Tibial nerve (tissue), 4 donors: ENCODE results near the gene FRAS1. TPM values are rescaled to one million over a fixed set of nuclear protein-coding genes. Genes with fewer than 3 reads are reported as not detected.

ENCODE experiments used
- DNase-seq, 2 donors: peaks; one replicate each; pipeline ENCODE4 v3.0.0-alpha.2; 2019; ENCODE audit warnings: low spot score in 2 of 2
- H3K27ac ChIP-seq, 4 donors: fragments of 200-600 bp; sonication (generic) in 3 of 4; one replicate each; pipeline ENCODE4 v1.5.1; 2017 to 2019; ENCODE audit warnings: mild to moderate bottlenecking in 1 of 4
- H3K27me3 ChIP-seq, 2 donors: fragments of 200-600 bp; sonication (generic) in 1 of 2; one replicate each; pipeline versions ENCODE4 v1.5.1 to v1.6.0; 2017 to 2019
- H3K36me3 ChIP-seq, 3 donors: fragments of 200-600 bp; sonication (generic); one replicate each; pipeline ENCODE4 v1.5.1; 2018 to 2019
- H3K4me1 ChIP-seq, 4 donors: fragments of 200-600 bp; sonication (generic) in 3 of 4; one replicate each; pipeline ENCODE4 v1.5.1; 2017 to 2019
- H3K4me3 ChIP-seq, 4 donors: fragments of 200-600 bp; sonication (generic) in 3 of 4; one replicate each; pipeline ENCODE4 v1.5.1; 2017 to 2019; ENCODE audit warnings: mild to moderate bottlenecking in 1 of 4, moderate library complexity in 1 of 4
- H3K9me3 ChIP-seq, 4 donors: fragments of 200-600 bp; sonication (generic) in 3 of 4; one replicate each; pipeline ENCODE4 v1.5.1; 2017 to 2019
- EP300 ChIP-seq, 2 donors: sonication (generic); formaldehyde crosslinking; IDR thresholded peaks; one replicate each; pipeline ENCODE4 v1.6.1; 2017; ENCODE audit warnings: antibody characterized with exemption in 2 of 2, mild to moderate bottlenecking in 1 of 2
- POLR2A ChIP-seq, 2 donors: fragments of 450-650 bp; IDR thresholded peaks; one replicate each; pipeline ENCODE4 v1.6.1; 2017; ENCODE audit warnings: antibody characterized with exemption in 2 of 2, mild to moderate bottlenecking in 2 of 2, moderate library complexity in 2 of 2
- WGBS, 2 donors: methylation state at CpG; one replicate each; pipeline ENCODE4 v1.1.5; 2018; 5-methylcytosine and 5-hydroxymethylcytosine counted together
- small RNA-seq: library from RNA; depleted of rRNA; stranded (forward); fragments of <200 nt; gene quantifications from one replicate; pipeline ENCODE3, GENCODE V24; 2016
- total RNA-seq, 4 donors: library from RNA; depleted of rRNA; stranded (reverse); fragments of >200 nt; gene quantifications; one replicate each; pipeline ENCODE4 v1.1.0, GENCODE V29; 2016
- TF ChIP-seq, protein P1 (sequence below), 5 experiments: fragments of 200-600 bp in 3 of 5; fragments of 450-650 bp in 2 of 5; sonication (generic) in 3 of 5; IDR thresholded peaks; one replicate each; pipeline ENCODE4 v1.5.1; 2016 to 2019; ENCODE audit warnings: antibody characterized with exemption in 5 of 5, mild to moderate bottlenecking in 3 of 5, moderate library complexity in 2 of 5

The FRAS1 gene
- total RNA-seq, 4 donors from 2014 or later: 3.9 to 6.6 (median 5.1) TPM

DNA sequence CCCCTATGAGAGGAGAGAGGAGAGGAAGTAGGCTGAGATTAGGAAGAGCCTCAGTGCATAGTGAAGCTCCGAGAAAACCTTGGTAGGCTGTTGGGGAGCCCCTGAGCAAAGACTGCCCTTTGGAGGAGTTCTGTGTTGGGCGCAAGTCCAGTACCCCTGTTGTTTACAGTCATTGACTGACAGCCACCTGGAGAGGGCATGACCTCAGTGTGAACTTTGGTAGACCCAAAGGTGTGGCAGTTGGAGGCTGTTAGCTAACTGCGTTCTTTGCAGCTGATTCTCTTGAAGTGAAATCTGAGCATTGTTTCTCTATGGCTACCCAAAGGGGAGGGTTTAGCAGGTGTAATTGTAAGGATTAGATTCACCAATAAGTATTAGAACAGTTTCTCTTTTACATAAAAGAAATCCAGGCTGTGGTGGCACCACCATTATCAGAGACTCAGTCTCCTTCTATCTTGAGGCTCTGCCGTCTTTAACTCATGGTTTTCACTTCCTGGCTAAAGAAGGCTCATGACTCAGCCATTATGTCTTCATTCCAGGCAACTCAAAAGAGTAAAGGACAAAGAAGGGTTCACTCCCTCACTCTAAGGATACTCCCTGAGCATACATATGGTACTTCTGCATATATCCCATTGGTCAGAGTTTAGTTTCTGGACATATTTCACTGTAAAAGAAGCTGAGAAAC, 527.9 kb downstream of the FRAS1 start:
- Histone ChIP-seq H3K36me3 (peaks cover 0 to 60% (median 0%) of the 10 kb centered on the region in 3 donors), H3K4me1 (no peaks in the 10 kb centered on the region), H3K4me3 (no peak overlapping the region), H3K27me3 (no peaks in the 10 kb centered on the region), H3K9me3 (no peaks in the 10 kb centered on the region), H3K27ac (no peak overlapping the region)
- no peak for DNase-seq
- 82 to 94% methylated on average over 4 of the region's 4 CpGs for WGBS, 2 donors
- TF ChIP-seq, protein P1, sequence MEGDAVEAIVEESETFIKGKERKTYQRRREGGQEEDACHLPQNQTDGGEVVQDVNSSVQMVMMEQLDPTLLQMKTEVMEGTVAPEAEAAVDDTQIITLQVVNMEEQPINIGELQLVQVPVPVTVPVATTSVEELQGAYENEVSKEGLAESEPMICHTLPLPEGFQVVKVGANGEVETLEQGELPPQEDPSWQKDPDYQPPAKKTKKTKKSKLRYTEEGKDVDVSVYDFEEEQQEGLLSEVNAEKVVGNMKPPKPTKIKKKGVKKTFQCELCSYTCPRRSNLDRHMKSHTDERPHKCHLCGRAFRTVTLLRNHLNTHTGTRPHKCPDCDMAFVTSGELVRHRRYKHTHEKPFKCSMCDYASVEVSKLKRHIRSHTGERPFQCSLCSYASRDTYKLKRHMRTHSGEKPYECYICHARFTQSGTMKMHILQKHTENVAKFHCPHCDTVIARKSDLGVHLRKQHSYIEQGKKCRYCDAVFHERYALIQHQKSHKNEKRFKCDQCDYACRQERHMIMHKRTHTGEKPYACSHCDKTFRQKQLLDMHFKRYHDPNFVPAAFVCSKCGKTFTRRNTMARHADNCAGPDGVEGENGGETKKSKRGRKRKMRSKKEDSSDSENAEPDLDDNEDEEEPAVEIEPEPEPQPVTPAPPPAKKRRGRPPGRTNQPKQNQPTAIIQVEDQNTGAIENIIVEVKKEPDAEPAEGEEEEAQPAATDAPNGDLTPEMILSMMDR (IDR thresholded peaks at IDR 0.05): no peak
- TF ChIP-seq POLR2A (IDR thresholded peaks at IDR 0.05): no peak
- no peak for TF ChIP-seq EP300 (IDR thresholded peaks at IDR 0.05)

DNA sequence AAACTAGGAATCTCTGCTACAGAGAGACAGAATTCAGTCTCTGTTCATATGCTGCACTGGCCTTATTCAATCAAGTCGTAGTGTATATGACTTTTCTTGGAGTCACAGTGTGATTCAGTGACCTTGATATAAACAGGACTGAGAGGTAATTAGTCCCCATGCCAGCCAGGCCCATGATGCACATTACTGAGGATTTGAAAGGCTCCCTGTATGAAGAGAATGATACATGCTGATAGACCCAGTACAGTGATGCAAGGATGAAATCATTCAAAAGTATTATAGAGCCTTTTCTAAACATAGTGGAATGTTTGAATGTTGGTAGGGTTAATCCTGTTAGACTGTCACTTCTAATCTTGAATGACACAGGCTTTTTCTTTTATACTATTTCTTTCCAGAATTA, 528.5 kb downstream of the FRAS1 start:
- TF ChIP-seq, protein P1 (IDR thresholded peaks at IDR 0.05): no peak
- TF ChIP-seq POLR2A (IDR thresholded peaks at IDR 0.05): no peak
- TF ChIP-seq EP300 (IDR thresholded peaks at IDR 0.05): no peak
- H3K4me1 ChIP-seq: no peaks in the 10 kb centered on the region
- whole genome bisulfite sequencing, 2 donors: 20 to 39% methylated on average over 1 of the region's 1 CpG
- no peak for DNase-seq
- H3K4me3 ChIP-seq: no peak overlapping the region
- H3K27ac ChIP-seq: no peak overlapping the region
- peaks cover 0 to 60% (median 0%) of the 10 kb centered on the region in 3 donors for H3K36me3 ChIP-seq
- no peaks in the 10 kb centered on the region for H3K9me3 ChIP-seq
- no peaks in the 10 kb centered on the region for H3K27me3 ChIP-seq

DNA sequence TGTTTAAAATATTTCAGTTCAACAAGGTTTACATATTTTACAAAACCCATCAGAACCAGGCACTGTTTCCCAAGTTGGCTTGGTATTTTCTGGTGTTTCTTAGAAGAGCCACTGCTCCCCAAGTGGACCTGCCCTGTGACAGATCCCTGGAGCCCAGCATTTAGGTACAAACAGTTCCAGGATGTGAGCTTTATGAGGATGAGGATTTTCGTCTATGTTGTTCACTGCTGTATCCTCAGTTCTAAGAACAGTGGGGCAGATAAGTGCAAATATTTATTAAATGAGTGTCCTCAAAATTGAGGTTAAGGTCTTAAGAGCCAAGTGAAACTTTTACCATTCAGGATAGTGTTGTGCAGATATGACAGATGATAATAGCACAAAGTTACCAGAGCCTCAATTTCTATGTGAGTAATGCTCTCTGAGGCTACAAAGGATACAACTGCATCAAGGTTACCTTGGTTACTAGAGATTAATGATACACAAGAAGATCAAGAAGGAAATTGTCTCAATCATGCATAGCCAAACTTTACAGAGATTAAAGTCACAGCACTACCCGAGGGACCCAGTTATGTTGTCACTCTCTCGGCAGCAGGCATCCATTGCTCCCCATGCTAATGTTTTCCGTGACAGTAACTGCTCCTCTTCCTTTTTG, 531.9 kb downstream of the FRAS1 start:
- peak in 1 of 2 donors; percentile 24 for DNase-seq
- peak overlapping the region in 2 of 4 donors; percentile 17 to 48 for H3K27ac ChIP-seq
- no peaks in the 10 kb centered on the region for H3K27me3 ChIP-seq
- H3K36me3 ChIP-seq: peaks cover 0 to 35% (median 0%) of the 10 kb centered on the region in 3 donors
- TF ChIP-seq POLR2A (IDR thresholded peaks at IDR 0.05) (no peak), EP300 (IDR thresholded peaks at IDR 0.05) (no peak)
- TF ChIP-seq, protein P1 (IDR thresholded peaks at IDR 0.05): no peak
- WGBS, 2 donors: 59 to 66% methylated on average over 4 of the region's 4 CpGs
- H3K4me1 ChIP-seq: peaks cover 0 to 16% (median 0%) of the 10 kb centered on the region in 4 donors
- no peak overlapping the region for H3K4me3 ChIP-seq
- H3K9me3 ChIP-seq: no peaks in the 10 kb centered on the region

DNA sequence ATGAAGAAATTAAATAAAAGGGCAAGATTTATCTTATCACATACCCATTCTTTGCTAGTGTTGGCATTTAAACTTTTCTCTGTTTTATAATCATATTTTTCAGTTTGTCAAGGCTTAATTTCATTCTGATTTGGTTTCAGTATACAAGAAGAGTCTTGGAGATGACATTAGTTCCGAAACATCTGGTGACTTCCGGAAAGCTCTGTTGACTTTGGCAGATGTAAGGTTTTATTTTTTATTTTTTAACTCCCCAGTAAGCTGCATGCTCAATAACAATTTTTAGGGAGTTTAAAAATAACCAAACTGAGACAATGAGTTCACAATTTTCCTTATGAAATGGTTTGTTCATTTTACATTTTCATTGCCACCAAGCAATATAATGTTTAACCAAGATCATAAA, 534.3 kb downstream of the FRAS1 start:
- TF ChIP-seq EP300 (IDR thresholded peaks at IDR 0.05): no peak
- TF ChIP-seq POLR2A (IDR thresholded peaks at IDR 0.05): no peak
- no peak overlapping the region for H3K4me3 ChIP-seq
- no peaks in the 10 kb centered on the region for H3K9me3 ChIP-seq
- no peaks in the 10 kb centered on the region for H3K27me3 ChIP-seq
- no peak for DNase-seq
- H3K36me3 ChIP-seq: peaks cover 0 to 22% (median 0%) of the 10 kb centered on the region in 3 donors
- WGBS, 2 donors: 28 to 30% methylated on average over 2 of the region's 2 CpGs
- H3K4me1 ChIP-seq: peaks cover 0 to 16% (median 0%) of the 10 kb centered on the region in 4 donors
- H3K27ac ChIP-seq: peak overlapping the region in 1 of 4 donors; percentile 50

DNA sequence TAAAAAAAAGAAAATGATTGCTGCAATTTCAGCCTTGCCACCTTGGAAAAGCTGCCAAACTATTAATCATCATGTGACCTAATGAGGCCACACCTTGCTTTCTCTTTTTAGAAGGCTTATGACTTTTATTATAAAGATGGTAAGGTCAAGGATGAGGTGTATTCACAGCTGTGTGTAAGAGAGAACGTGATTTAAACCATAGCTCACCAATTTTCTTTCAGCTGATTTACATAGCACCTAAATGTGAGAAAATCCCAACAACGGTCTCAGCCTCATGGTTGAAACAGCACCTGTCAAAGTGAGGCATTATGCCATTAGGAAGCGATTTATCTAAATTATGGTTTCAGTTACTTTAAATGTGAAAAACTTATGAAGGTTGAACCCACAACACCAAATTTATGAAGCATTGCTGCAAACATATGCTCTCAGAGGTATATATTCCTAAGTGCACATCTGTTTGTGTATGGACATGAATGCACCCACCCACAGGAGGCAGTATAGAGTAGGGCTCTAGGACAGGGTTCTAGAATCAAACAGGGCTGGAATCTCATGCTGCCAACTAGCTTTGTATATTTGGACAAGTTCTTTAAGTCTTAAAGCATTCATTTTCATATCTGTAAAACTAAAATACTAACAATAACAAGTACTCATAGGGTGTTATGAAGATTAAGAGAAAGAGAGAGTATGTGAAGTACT, 535.1 kb downstream of the FRAS1 start:
- H3K4me1 ChIP-seq: peaks cover 0 to 16% (median 0%) of the 10 kb centered on the region in 4 donors
- no peaks in the 10 kb centered on the region for H3K9me3 ChIP-seq
- H3K27me3 ChIP-seq: no peaks in the 10 kb centered on the region
- TF ChIP-seq POLR2A (IDR thresholded peaks at IDR 0.05): no peak
- TF ChIP-seq, protein P1 (IDR thresholded peaks at IDR 0.05): peak in 1 of 5 experiments; percentile 28
- WGBS, 2 donors: 72 to 91% methylated on average over 3 of the region's 3 CpGs
- peak overlapping the region in 1 of 4 donors; percentile 42 for H3K27ac ChIP-seq
- no peak overlapping the region for H3K4me3 ChIP-seq
- no peak for DNase-seq
- H3K36me3 ChIP-seq: peaks cover 0 to 15% (median 0%) of the 10 kb centered on the region in 3 donors

Small RNA genes lying within 50 kb of the gene (small RNA-seq; reads per million reads assigned to genes)
- gene AC114801.3: not detected

Other genes with a start within 250 kb of the FRAS1 start
- gene CNOT6L, start 238.0 kb upstream of the FRAS1 start, total RNA-seq: 10 to 100 TPM; 15.3 to 32.1 (median 23.4) TPM
- gene MRPL1, start 194.5 kb upstream of the FRAS1 start, total RNA-seq: 10 to 100 TPM; 21.0 to 32.3 (median 26.9) TPM